Heart left ventricle (tissue), 16 donors: ENCODE measurements around the gene TACR2. TPM values are rescaled to one million over a fixed set of nuclear protein-coding genes. Genes with fewer than 3 reads are reported as not detected.

Source experiments
- ATAC-seq, 4 donors: fragments of 200-7000 bp; cut with Tn5 transposase; one replicate each; pipeline ENCODE4 v1.9.1; 2020 to 2022; ENCODE audit warnings: moderate library complexity in 4 of 4, mild to moderate bottlenecking in 3 of 4, moderate number of reproducible peaks in 1 of 4
- DNase-seq, 5 donors: peaks; one replicate each; pipeline ENCODE4 v3.0.0-alpha.2; 2020
- H3K27ac ChIP-seq, 12 donors: fragments of 200-600 bp; sonication (generic) in 4 of 12; one replicate each; pipeline versions ENCODE4 v1.5.0 to v1.8.0; 2016 to 2022; ENCODE audit warnings: mild to moderate bottlenecking in 2 of 12
- H3K27me3 ChIP-seq, 9 donors: fragments of 200-600 bp; sonication (generic) in 2 of 9; one replicate each; pipeline versions ENCODE4 v1.5.1 to v1.8.0; 2016 to 2022; ENCODE audit warnings: mild to moderate bottlenecking in 3 of 9
- H3K36me3 ChIP-seq, 9 donors: fragments of 200-600 bp; sonication (generic) in 2 of 9; one replicate each; pipeline versions ENCODE4 v1.5.0 to v1.8.0; 2018 to 2022; ENCODE audit warnings: mild to moderate bottlenecking in 2 of 9
- H3K4me1 ChIP-seq, 12 donors: fragments of 200-600 bp; sonication (generic) in 4 of 12; one replicate each; pipeline versions ENCODE4 v1.5.0 to v1.8.0; 2016 to 2022; ENCODE audit warnings: mild to moderate bottlenecking in 3 of 12
- H3K4me3 ChIP-seq, 12 donors: fragments of 200-600 bp; sonication (generic) in 4 of 12; one replicate each; pipeline versions ENCODE4 v1.5.0 to v1.8.0; 2017 to 2022; ENCODE audit warnings: mild to moderate bottlenecking in 9 of 12, moderate library complexity in 4 of 12
- H3K9me3 ChIP-seq, 12 donors: fragments of 200-600 bp; sonication (generic) in 4 of 12; one replicate each; pipeline versions ENCODE4 v1.5.0 to v1.8.0; 2016 to 2022; ENCODE audit warnings: mild to moderate bottlenecking in 1 of 12
- CTCF ChIP-seq, 12 donors: fragments of 200-600 bp; sonication (generic) in 4 of 12; IDR thresholded peaks; one replicate each; pipeline versions ENCODE4 v1.5.0 to v1.8.0; 2018 to 2022; ENCODE audit warnings: antibody characterized with exemption in 12 of 12, mild to moderate bottlenecking in 5 of 12
- POLR2A ChIP-seq, 2 donors: fragments of 450-650 bp; IDR thresholded peaks; one replicate each; pipeline ENCODE4 v1.6.1; 2017; ENCODE audit warnings: antibody characterized with exemption in 2 of 2, mild to moderate bottlenecking in 2 of 2, moderate library complexity in 2 of 2
- WGBS, 4 donors: extraction: QIAGEN DNeasy Blood & Tissue Kit in 2 of 4; methylation state at CpG; one replicate each; pipeline versions ENCODE4 v1.1.5 to v1.1.7; 2013 to 2018; 5-methylcytosine and 5-hydroxymethylcytosine counted together
- intact Hi-C, 10 donors: fragments of 100-400 bp; cut with DNase I; formaldehyde crosslinking; loops; one replicate each; pipeline versions ENCODE4 v1.11.1 to v1.14.2; 2022
- polyA plus RNA-seq, 2 donors: library from polyadenylated mRNA; stranded (reverse); fragments of 200-250 nt; gene quantifications; one replicate each; pipeline ENCODE4 v1.2.3, GENCODE V29; 2013
- total RNA-seq, 9 donors: library from RNA; depleted of rRNA in 2 of 9; stranded (reverse); fragments of >200 nt in 2 of 9; fragmentation: NEBNext Ultra II Directional in 3 of 9; extraction: Animal tissue kit (Norgen Biotek cat#: 25700) in 3 of 9; gene quantifications; one replicate each; pipeline versions ENCODE4 v1.1.0 to v1.2.4, GENCODE V29; 2016 to 2023
- donor health status: ischemic (EF 13 %, LVEDD 7.1; RV severe dilation, severe dysfunction).
- donor health status: healthy with polysubstance abuse.
- donor health status: DM: no; HTN: yes; CAD: no.
- donor health status: DM: no; HTN: no; CAD: no.
- donor health status: ischemic (EF 25% LVEDD 6.9; RV normal size, moderate dysfunction).
- donor health status: ischemic (EF 25% LVEDD 5.7; RV mildly dilated, moderate dysfunction).
- donor health status: healthy.
- donor health status: DM: yes; HTN: yes; CAD: no.
- donor health status: ischemic (EF 35%, LVEDD 5.7; RV mildly dilated, moderate dysfunction).
- donor health status: nonischemic (EF 11% LVEDD 7.7; RV severe dilation, severe dysfunction).
- donor health status: DM: yes; HTN: yes; CAD: no.
- donor health status: PGD.
- donor health status: ischemic (EF 29% LVEDD 5.4; RV normal size, mild dysfunction).
- donor health status: nonischemic (EF 23%, LVEDD 6.1; RV moderate dilation, normal function).

TACR2 gene
- total and polyA plus RNA-seq, 11 donors, result 0.11 to 0.39 (median 0.23) TPM; not detected in 5

DNA sequence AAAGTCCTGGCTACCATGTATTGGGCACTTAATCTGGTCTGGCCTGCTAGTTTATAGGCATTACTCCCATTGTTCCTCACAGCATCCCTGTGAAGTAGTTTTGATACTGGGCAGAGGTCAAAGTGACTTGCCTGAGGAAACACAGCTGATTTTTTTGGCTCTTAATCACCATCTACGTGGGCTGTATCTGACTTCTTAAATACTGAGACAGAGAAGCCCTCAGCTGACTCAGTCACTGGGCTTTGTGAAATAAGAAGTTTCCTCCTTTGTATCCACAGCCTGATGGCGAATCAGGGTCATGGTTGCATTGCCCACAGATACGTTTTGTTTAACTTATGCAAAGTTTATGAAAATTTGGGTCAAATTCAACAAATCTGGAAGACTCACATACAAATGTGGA is 13.2 kb downstream of the TACR2 start:
- intact Hi-C loops, result no loop called here
- 55 to 69% (median 58%) methylated on average over 3 of the region's 3 CpGs for WGBS, 4 donors
- TF ChIP-seq CTCF (IDR thresholded peaks at IDR 0.05) (no peak), POLR2A (IDR thresholded peaks at IDR 0.05) (no peak)
- Histone ChIP-seq H3K27ac (peak overlapping the region in 5 of 12 donors; percentile 3 to 93 (median 37)), H3K9me3 (no peaks in the 10 kb centered on the region), H3K36me3 (peaks cover 0 to 60% (median 42%) of the 10 kb centered on the region in 9 donors), H3K4me3 (no peak overlapping the region), H3K27me3 (no peaks in the 10 kb centered on the region), H3K4me1 (peaks cover 0 to 61% (median 31%) of the 10 kb centered on the region in 12 donors)
- ATAC-seq (peak in 1 of 4 donors; percentile 10), DNase-seq (no peak)

- WGBS, 4 donors, result 80 to 86% (median 83%) methylated on average over 1 of the region's 1 CpG
- Histone ChIP-seq H3K9me3 (no peaks in the 10 kb centered on the region), H3K27ac (peak overlapping the region in 3 of 12 donors; percentile 37 to 93 (median 55)), H3K27me3 (no peaks in the 10 kb centered on the region), H3K4me1 (peaks cover 0 to 61% (median 28%) of the 10 kb centered on the region in 12 donors), H3K4me3 (no peak overlapping the region), H3K36me3 (peaks cover 0 to 62% (median 42%) of the 10 kb centered on the region in 9 donors)
- no peak for TF ChIP-seq POLR2A (IDR thresholded peaks at IDR 0.05)
- no peak for TF ChIP-seq CTCF (IDR thresholded peaks at IDR 0.05)
- DNase-seq (no peak), ATAC-seq (no peak)
- intact Hi-C loops, result no loop called here
Measured at GRCh38 chr10:69403066-69403465, 13.7 kb downstream of the TACR2 start.

DNA sequence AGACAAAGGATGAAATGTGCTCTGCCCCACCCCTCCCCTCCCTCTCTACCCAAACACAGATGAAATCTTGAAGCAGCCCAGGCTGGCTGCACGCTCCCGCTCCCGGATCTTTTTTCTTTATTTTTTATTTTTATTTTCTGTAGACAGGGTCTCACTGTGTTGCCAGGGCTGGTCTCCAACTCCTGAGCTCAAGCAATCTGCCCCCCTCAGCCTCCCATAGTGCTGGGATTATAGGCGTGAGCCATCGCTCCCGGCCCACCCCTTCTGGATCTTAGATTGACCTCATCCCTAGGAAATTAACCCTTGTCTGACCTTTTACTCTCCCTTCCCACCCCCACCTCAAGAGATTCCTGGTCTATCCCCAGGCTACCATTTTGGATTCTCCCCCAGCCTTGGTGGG is 14.3 kb downstream of the TACR2 start:
- intact Hi-C loops, result no loop called here
- Histone ChIP-seq H3K27me3 (no peaks in the 10 kb centered on the region), H3K27ac (peak overlapping the region in 1 of 12 donors; percentile 93), H3K4me3 (no peak overlapping the region), H3K4me1 (peaks cover 0 to 60% (median 21%) of the 10 kb centered on the region in 12 donors), H3K9me3 (no peaks in the 10 kb centered on the region), H3K36me3 (peaks cover 0 to 69% (median 48%) of the 10 kb centered on the region in 9 donors)
- no peak for TF ChIP-seq CTCF (IDR thresholded peaks at IDR 0.05)
- no peak for TF ChIP-seq POLR2A (IDR thresholded peaks at IDR 0.05)
- ATAC-seq (no peak), DNase-seq (no peak)
- WGBS, 4 donors, result 70 to 82% (median 75%) methylated on average over 6 of the region's 6 CpGs

DNA sequence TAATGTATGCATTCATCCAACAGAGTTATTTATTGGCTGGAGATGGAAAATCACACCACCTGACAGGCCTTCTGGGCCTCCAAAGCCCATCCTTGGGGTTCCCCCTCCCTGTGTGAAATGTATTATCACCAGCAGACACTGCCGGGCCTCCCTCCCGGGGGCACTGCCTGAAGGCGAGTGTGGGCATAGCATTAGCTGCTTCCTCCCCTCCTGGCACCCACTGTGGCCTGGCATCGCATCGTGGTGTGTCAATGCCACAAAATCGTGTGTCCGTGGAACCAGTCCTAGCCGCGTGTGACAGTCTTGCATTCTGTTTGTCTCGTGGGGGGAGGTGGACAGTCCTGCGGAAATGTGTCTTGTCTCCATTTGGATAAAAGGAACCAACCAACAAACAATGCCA is 15.3 kb downstream of the TACR2 start:
- WGBS, 4 donors, result 80 to 90% (median 86%) methylated on average over 11 of the region's 11 CpGs
- TF ChIP-seq CTCF (IDR thresholded peaks at IDR 0.05), result no peak
- no peak for TF ChIP-seq POLR2A (IDR thresholded peaks at IDR 0.05)
- no peaks in the 10 kb centered on the region for H3K27me3 ChIP-seq
- peaks cover 0 to 79% (median 58%) of the 10 kb centered on the region in 9 donors for H3K36me3 ChIP-seq
- H3K4me3 ChIP-seq, result no peak overlapping the region
- H3K4me1 ChIP-seq, result peaks cover 0 to 55% (median 16%) of the 10 kb centered on the region in 12 donors
- DNase-seq (no peak), ATAC-seq (no peak)
- intact Hi-C loops, result no loop called here
- H3K27ac ChIP-seq, result peak overlapping the region in 1 of 12 donors; percentile 93
- H3K9me3 ChIP-seq, result no peaks in the 10 kb centered on the region
